ENCODE data around the gene KCNG2.

Gene KCNG2

DNA sequence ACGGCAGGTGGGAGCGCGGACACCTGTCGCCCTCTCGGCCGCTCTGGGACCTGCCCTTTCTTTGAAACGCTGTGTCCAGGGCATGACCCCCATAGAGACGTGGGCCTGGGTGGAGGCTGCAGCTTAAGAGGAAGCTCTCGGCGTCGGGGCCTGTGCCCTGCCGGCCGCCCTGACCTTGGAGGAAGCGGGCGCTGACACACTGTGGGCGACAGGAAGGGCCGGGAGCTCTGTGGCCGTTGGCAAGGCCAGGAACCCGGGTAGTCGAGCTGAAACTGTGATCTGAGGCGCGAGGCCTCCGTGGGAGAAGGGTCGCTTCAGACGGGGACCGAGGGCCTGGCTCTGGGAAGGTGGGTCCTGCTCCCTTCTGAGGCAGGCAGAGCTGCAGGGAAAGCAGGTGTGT, 28.2 kb downstream of the KCNG2 start:
- DNase-seq, result no peak

- DNase-seq, result no peak
Observed at GRCh38 chr18:79826966-79827365, 29.2 kb downstream of the KCNG2 start.

DNA sequence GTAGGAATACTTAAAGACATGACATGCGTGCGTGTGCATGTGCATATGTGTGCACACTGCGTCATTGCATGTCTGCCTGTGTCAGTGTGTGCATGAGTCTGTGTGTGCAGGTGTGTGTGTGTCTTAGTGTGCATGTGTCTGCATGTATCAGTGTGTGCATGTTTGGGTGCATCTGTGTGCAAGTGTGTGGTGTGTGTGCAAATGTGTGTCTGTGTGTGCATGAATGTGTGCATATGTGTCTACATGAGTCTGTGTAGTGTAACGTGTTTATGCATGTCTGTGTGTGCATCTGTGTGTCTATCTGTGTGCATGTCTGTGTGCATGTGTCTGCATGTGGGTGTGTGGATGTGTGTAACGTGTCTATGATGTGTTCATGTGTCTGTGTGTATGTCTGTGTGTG, 30.5 kb downstream of the KCNG2 start:
- no peak for DNase-seq

DNA sequence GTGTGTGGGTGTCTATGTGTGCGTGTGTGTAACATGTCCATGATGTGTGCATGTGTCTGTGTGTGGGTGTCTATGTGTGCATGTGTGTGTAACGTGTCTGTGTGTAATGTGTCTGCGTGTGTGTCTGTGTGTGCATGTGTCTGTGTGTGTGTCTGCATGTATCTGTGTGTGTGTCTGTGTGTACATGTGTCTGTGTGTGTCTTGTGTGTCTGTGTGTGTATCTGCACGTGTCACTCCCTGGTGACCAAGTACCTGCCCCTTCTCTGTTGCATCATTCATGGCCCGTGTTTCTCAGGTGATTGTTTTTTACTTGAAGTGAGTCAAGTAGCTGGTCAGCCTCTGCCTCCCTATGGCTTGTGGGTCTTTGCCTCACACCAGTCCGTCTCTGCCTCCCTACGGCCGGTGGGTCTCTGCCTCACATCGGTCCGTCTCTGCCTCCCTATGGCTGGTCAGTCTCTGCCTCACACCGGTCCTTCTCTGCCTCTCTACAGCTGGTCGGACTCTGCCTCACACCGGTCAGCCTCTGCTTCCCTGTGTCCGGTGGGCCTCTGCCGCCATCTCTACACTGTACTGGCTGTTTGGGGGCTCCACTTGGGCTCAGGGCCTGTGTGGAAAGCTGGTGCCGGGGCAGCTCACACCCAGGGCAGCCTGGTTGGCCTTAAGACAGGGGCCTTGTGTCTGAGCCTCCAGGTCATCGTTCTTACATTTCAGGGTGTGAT, 31.6 kb downstream of the KCNG2 start:
- no peak for DNase-seq

DNA sequence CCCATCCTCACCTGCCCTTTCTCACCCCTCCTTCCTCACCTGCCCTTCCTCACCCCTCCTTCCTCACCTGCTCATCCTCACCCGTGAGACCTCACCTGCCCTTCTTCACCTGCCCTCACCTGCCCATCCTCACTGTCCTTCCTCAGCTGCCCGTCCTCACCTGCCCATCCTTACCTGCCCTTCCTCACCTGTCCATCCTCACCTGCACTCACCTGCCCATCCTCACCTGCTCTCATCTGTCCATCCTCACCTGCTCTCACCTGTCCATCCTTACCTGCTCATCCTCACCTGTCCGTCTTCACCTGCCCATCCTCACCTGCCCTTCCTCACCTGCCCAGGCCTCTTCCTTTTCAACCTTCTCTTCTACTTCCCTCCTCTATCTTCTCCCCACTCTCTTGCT, 34.4 kb downstream of the KCNG2 start:
- DNase-seq, result no peak

GRCh38 chr18:79834834-79835233, 37.1 kb downstream of the KCNG2 start:
- no peak for DNase-seq

GRCh38 chr18:79841936-79842335, 44.2 kb downstream of the KCNG2 start:
- DNase-seq, result no peak

- no peak for DNase-seq
Observed at GRCh38 chr18:79844999-79845563, 47.3 kb downstream of the KCNG2 start.

DNA sequence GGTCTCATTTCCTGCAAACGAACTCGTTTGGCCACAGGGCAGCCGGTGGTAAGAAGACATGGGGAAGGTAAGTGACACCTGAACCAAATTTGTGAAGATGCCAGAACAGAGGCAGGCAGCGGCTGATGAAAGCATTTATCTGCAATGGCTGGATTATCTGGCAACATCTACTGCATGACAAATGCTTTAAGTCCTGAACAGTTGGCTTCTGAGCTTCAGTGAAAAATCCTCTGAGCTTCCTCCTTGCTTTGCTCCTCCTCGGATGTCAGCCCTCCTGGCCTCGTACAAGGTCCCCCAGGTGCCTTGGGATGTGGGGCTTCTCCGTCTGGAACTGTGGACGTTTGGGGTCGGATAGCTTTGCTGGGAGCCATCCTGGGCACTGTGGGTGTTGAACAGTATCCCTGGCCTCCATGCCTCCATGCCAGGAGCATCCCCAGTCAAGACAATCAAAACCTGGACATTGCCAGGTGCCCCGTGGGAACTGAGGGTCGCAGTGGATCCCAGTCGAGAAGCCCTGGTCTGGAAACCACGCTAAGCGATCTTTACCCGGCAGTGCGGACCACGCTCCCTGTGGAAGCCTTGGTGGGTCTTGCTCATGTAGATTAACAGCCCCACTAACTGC, 49.3 kb downstream of the KCNG2 start:
- DNase-seq, result no peak

DNA sequence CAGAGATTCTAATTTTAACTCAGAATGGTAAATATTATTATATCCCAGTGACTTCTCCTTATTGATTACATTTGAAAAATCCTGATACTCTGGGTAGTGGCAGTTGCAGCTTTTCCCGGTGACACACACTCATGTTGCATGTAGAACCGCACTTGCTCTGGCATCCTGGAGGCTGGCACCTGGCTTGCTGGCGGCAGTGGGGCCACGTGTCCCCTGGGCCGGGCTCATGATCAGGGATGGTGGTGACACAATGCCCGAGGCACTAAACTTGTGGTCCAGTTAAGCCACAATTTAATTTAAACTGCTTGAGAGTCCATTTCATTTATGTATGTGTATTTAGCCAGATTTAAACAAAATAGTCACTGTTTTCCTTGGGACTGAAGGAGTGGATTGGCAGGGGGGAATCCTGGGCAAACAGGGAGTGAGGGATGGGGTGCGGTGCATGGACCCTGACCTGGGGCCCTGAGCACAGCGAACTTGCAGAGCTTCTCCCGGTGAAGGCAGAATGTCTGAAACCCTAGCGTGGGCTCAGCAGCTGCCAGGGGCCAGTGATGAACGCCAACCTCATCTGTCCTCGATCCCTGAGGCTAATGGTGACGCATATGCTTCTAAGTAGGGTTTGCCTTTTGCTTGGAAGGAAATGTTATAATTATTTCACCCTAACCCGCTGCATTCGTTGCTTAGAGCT, 50.0 kb downstream of the KCNG2 start:
- DNase-seq, result no peak

GRCh38 chr18:79848294-79848578, 50.5 kb downstream of the KCNG2 start:
- DNase-seq, result no peak

GRCh38 chr18:79848579-79849327, 51.0 kb downstream of the KCNG2 start:
- no peak for DNase-seq

- DNase-seq, result no peak
Observed at GRCh38 chr18:79849328-79850207, 51.8 kb downstream of the KCNG2 start.

DNA sequence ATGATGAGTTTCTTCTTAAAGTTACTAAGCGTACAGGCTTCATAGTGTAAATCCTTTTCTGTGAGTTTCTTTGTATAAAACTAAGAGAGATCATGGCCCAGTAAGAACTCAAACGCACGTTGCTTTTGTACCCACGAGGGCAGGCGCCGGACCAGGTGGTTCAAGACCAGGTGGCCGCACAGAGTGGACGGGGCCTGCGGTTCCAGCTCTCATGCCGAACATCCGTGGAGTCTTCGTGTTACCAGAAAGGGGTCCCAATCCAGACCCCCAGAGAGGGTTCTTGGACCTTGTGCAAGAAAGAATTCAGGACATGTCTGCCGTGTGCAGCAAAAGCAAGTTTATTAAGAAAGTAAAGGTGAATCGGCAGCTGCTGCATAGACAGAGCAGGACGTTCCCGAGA, 53.0 kb downstream of the KCNG2 start:
- no peak for DNase-seq

DNA sequence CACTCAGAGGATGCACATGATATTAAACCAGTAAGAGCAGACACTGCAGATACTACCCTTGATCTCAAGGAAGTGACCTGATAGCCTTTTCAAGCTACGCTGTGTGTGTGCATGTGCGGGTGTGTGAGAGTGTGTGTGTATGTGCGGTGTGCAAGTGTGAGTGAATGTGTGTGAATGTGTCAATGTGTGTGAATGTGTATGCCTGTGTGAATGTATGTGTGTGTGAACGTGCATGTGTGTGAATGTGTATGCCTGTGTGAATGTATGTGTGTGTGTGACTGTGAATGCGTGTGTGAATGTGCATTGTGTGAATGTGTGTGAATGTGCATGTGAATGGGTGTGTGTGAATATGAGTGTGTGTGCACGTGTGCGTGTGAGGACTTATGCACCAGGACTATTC, 53.8 kb downstream of the KCNG2 start:
- DNase-seq, result no peak

DNA sequence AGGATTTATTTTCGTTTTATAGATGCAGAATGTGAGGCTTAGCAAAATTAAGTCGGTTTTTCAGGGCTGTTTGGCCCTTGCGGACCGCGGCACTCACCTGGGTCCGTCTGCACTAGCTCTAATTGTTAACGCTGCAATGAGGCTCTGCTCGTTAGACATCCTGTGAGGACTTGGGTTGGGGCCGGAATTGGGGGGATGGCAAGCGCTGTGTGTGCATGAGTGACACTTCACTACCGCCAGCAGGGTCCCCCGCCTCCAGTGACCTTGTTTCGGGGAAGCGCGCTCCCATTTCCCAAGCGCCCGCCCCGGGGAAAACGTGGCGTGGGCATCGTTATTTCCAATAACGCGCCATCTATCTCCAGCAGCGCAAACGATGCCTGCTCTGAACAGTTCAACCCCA, 54.2 kb downstream of the KCNG2 start:
- DNase-seq, result no peak

GRCh38 chr18:79852561-79853302, 55.0 kb downstream of the KCNG2 start:
- no peak for DNase-seq

GRCh38 chr18:79853303-79853992, 55.7 kb downstream of the KCNG2 start:
- no peak for DNase-seq

DNA sequence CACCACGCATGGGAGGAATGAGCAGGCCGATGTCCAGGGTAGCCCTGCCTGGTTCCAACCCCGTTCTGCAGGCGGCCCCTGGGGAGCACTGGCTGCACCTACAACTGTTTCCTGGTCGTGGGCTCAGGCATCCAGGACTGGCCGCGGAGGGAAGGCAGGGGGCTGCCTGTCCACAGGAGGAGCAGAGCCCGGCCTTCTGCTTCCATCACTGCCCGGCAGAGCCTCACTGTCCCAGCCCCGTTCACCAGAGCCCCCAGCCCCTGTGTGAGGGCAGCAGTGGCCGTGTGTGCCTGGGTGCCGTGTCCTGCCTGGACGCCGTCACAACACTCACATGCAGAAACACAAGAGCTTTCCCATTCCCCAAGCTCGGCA, 56.2 kb downstream of the KCNG2 start:
- DNase-seq, result no peak

DNA sequence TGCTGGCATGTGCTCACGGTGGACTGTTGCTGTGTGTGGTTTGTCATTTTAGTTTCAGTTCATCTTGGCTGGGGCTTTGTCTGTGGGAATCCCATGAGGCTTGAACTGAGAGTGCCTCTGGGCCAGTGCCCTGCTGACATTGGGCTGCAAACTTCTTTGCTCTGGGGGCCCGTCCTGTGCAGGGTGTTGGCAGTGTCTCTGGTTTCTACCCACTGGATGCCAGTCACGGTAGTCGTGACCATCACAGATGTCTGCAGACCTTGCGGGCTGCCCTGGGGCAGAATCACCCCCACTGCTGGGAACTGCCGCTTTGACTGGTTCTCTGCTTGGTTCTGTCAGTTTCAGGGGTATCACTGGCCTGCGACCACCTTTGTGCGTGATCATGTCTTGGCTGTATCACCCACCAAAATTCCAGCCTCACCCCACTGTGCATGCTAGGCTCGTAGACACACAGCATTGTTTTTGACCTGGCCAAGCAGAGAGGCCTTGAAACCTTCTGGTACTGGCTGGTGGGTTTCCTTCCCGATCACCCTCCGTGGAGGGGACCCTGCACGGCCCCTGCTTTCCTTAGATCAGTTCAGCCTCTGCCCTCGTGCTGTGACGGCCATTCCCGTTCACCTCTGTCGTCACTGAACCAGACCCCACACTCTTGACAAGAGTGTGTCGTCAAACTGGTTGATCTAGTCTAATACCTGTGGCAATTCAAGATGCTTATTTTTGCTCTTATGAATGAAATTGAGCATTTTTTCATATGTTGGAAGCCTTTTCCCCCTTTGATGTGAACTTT, 57.6 kb downstream of the KCNG2 start:
- no peak for DNase-seq

Measured in NCI-H510A (cell line).